Ishikawa (cell line): Measurements from ENCODE around the gene CAND1.

ENCODE experiments used
- CEBPB ChIP-seq: IDR thresholded peaks from 2 replicates; pipeline ENCODE4 v1.6.1; 2012
- CREB1 ChIP-seq: IDR thresholded peaks from 2 replicates; pipeline ENCODE4 v1.6.1; 2012; ENCODE audit warnings: low read depth
- EGR1 ChIP-seq: IDR thresholded peaks from 2 replicates; pipeline ENCODE4 v1.6.1; 2012
- EP300 ChIP-seq: IDR thresholded peaks from 2 replicates; pipeline ENCODE4 v1.6.1; 2012; ENCODE audit warnings: borderline replicate concordance
- FOXM1 ChIP-seq: IDR thresholded peaks from 2 replicates; pipeline ENCODE4 v1.6.1; 2012; ENCODE audit warnings: low read depth, borderline replicate concordance
- MAX ChIP-seq: IDR thresholded peaks from 2 replicates; pipeline ENCODE4 v1.6.1; 2012
- NFIC ChIP-seq: IDR thresholded peaks from 2 replicates; pipeline ENCODE4 v1.6.1; 2012
- RAD21 ChIP-seq: IDR thresholded peaks from 2 replicates; pipeline ENCODE4 v1.6.1; 2012; ENCODE audit warnings: low read depth
- REST ChIP-seq: IDR thresholded peaks from 2 replicates; pipeline ENCODE4 v1.6.1; 2012; ENCODE audit warnings: low read depth, mild to moderate bottlenecking
- TAF1 ChIP-seq: IDR thresholded peaks from 2 replicates; pipeline ENCODE4 v1.6.1; 2012; ENCODE audit warnings: low read depth, mild to moderate bottlenecking
- TCF12 ChIP-seq: IDR thresholded peaks from 2 replicates; pipeline ENCODE4 v1.6.1; 2012; ENCODE audit warnings: low read depth
- TEAD4 ChIP-seq: IDR thresholded peaks from 2 replicates; pipeline ENCODE4 v1.6.1; 2012
- USF1 ChIP-seq: IDR thresholded peaks from 2 replicates; pipeline ENCODE4 v1.6.1; 2012
- YY1 ChIP-seq: IDR thresholded peaks from 2 replicates; pipeline ENCODE4 v1.6.1; 2012; ENCODE audit warnings: low read depth
- ZBTB7A ChIP-seq: IDR thresholded peaks from 2 replicates; pipeline ENCODE4 v1.6.1; 2012; ENCODE audit warnings: low read depth

The CAND1 gene

GRCh38 chr12:67290378-67290777, 21.2 kb downstream of the CAND1 start:
- TF ChIP-seq NFIC (no peak), MAX (no peak), USF1 (no peak), TCF12 (no peak), TEAD4 (no peak), CREB1 (no peak), EP300 (no peak), REST (no peak), TAF1 (no peak), YY1 (no peak), EGR1 (no peak), ZBTB7A (no peak), RAD21 (no peak), FOXM1 (no peak), CEBPB (no peak)

GRCh38 chr12:67299526-67299925, 30.4 kb downstream of the CAND1 start:
- TF ChIP-seq TCF12 (no peak), CREB1 (no peak), RAD21 (no peak), TAF1 (no peak), EP300 (no peak), EGR1 (no peak), YY1 (no peak), ZBTB7A (no peak), NFIC (no peak), MAX (no peak)

- no peak for TF ChIP-seq EP300
- TF ChIP-seq ZBTB7A: no peak
- TF ChIP-seq CREB1: no peak
- TF ChIP-seq TAF1: no peak
- TF ChIP-seq TCF12: no peak
These were observed 30.8 kb downstream of the CAND1 start for GRCh38 chr12:67299926-67300325.

GRCh38 chr12:67302162-67302561, 33.0 kb downstream of the CAND1 start:
- TF ChIP-seq CEBPB: no peak
- no peak for TF ChIP-seq YY1
- TF ChIP-seq TEAD4: no peak
- no peak for TF ChIP-seq CREB1
- TF ChIP-seq TCF12: no peak
- TF ChIP-seq EGR1: no peak
- TF ChIP-seq USF1: no peak
- no peak for TF ChIP-seq RAD21
- TF ChIP-seq REST: no peak
- TF ChIP-seq EP300: no peak
- no peak for TF ChIP-seq FOXM1
- no peak for TF ChIP-seq MAX
- no peak for TF ChIP-seq NFIC
- TF ChIP-seq ZBTB7A: no peak

- TF ChIP-seq RAD21 (no peak), TEAD4 (no peak), EP300 (no peak), ZBTB7A (no peak), REST (no peak), USF1 (no peak), EGR1 (no peak), NFIC (no peak), TAF1 (no peak), MAX (no peak), CEBPB (no peak), FOXM1 (no peak), YY1 (no peak), TCF12 (no peak), CREB1 (no peak)
These were observed 36.4 kb downstream of the CAND1 start for GRCh38 chr12:67305544-67305943.
